ENCODE measurements around the gene LIFR. TPM values are rescaled to one million over a fixed set of nuclear protein-coding genes. Genes with fewer than 3 reads are reported as not detected.

Gene LIFR
- total and polyA plus RNA-seq, 2 of the 4 experiments (the other 2 are of a cell fraction), result 1.9 to 10.4 TPM

- H2BK120ac ChIP-seq (ENCODE audit: low read depth, low read length), result peak overlapping the region; percentile 89; the same call in 1 of the 2 replicates
- H3K9me1 ChIP-seq (ENCODE audit: insufficient read depth, low read length), result peaks cover 42% of the 10 kb centered on the region
- H4K91ac ChIP-seq (ENCODE audit: insufficient read depth, low read depth, low read length), result no peak overlapping the region
- no peak overlapping the region for H2BK5ac ChIP-seq (ENCODE audit: low read depth, low read length, poor library complexity, severe bottlenecking)
- H4K20me1 ChIP-seq (ENCODE audit: insufficient read depth, low read length), result peaks cover 5% of the 10 kb centered on the region
- no peak overlapping the region for H3K4me2 ChIP-seq (ENCODE audit: low read depth, low read length)
- peak overlapping the region; percentile 75 for H3K4ac ChIP-seq (ENCODE audit: low read depth, low read length)
- peak overlapping the region; percentile 37 for H3K14ac ChIP-seq (replicated peaks; ENCODE audit: low read depth, low read length)
- no TSS peak for BruUV-seq (replicated peaks)
- peak overlapping the region; percentile 93 for H2BK15ac ChIP-seq (ENCODE audit: low read depth, low read length)
- no peak overlapping the region for H3K27ac ChIP-seq (ENCODE audit: insufficient read depth, low read length)
- peaks cover 49% of the 10 kb centered on the region for H3K4me1 ChIP-seq (ENCODE audit: control insufficient read depth, insufficient read depth, low read length)
- ChIA-PET CTCF (interaction anchor here (0.9 to 2.6 kb wide), 2 partner anchors 12 to 23 kb away, joined by 3 to 14 read pairs; no protein-coding TSS in a partner anchor), POLR2A (ENCODE audit: unreplicated experiment) (no interaction called here)
- H3K9me3 ChIP-seq (ENCODE audit: control insufficient read depth, insufficient read depth, low read length), result no peaks in the 10 kb centered on the region
- H2AFZ ChIP-seq (replicated peaks; ENCODE audit: low read length, poor library complexity), result no peak overlapping the region
- peak overlapping the region; percentile 69 for H2BK20ac ChIP-seq (ENCODE audit: low read depth, low read length)
- no peaks in the 10 kb centered on the region for H3K36me3 ChIP-seq (ENCODE audit: control insufficient read depth, insufficient read depth, low read length)
- H4K5ac ChIP-seq (ENCODE audit: low read depth, low read length), result no peak overlapping the region
- no CpG with 5 or more reads among the region's 2 CpGs for WGBS, 2 experiments (ENCODE audit: extremely low coverage in 2 of 2, insufficient read length in 1 of 2)
- peak; percentile 44 for DNase-seq
- no peak overlapping the region for H2AK9ac ChIP-seq (replicated peaks; ENCODE audit: low read depth, low read length, poor library complexity)
- no peak overlapping the region for H3K9ac ChIP-seq (ENCODE audit: low read depth, low read length)
- intact Hi-C loops (cut with micrococcal nuclease), result loop anchor here (5.0 kb wide), 1 partner anchor 87 kb away; no protein-coding TSS in a partner anchor
- H3K56ac ChIP-seq (ENCODE audit: extremely low read depth, insufficient read depth, low read length), result no peak overlapping the region
- H3K23ac ChIP-seq (ENCODE audit: low read depth, low read length), result peak overlapping the region; percentile 21; the same call in 1 of the 2 replicates
- H3K27me3 ChIP-seq (ENCODE audit: control insufficient read depth, insufficient read depth, low read length), result no peaks in the 10 kb centered on the region
- H3K18ac ChIP-seq (ENCODE audit: low read depth, low read length), result no peak overlapping the region
- H2AK5ac ChIP-seq (ENCODE audit: low read depth, low read length), result peak overlapping the region; percentile 79; the same call in 1 of the 2 replicates
- H4K8ac ChIP-seq (ENCODE audit: low read depth in 2 of 2, low read length in 2 of 2), result peak overlapping the region in 1 of 2 experiments; percentile 27; a peak in 1 of 4 replicates
- H3K4me3 ChIP-seq (ENCODE audit: insufficient read depth, low read depth, low read length), result no peak overlapping the region
- TF ChIP-seq MAFK (IDR thresholded peaks at IDR 0.05; ENCODE audit: low read depth, low read length) (no peak), NFE2L2 (IDR thresholded peaks at IDR 0.05; ENCODE audit: low read depth, low read length) (no peak), MAZ (IDR thresholded peaks at IDR 0.05; ENCODE audit: borderline replicate concordance, low read depth, low read length) (peak; percentile 52; the same call in 1 of the 2 replicates)
- TF ChIP-seq, protein P1, sequence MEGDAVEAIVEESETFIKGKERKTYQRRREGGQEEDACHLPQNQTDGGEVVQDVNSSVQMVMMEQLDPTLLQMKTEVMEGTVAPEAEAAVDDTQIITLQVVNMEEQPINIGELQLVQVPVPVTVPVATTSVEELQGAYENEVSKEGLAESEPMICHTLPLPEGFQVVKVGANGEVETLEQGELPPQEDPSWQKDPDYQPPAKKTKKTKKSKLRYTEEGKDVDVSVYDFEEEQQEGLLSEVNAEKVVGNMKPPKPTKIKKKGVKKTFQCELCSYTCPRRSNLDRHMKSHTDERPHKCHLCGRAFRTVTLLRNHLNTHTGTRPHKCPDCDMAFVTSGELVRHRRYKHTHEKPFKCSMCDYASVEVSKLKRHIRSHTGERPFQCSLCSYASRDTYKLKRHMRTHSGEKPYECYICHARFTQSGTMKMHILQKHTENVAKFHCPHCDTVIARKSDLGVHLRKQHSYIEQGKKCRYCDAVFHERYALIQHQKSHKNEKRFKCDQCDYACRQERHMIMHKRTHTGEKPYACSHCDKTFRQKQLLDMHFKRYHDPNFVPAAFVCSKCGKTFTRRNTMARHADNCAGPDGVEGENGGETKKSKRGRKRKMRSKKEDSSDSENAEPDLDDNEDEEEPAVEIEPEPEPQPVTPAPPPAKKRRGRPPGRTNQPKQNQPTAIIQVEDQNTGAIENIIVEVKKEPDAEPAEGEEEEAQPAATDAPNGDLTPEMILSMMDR (conservative IDR thresholded peaks at IDR 0.05; ENCODE audit: low read depth, low read length), result no peak
- TF ChIP-seq, protein P2, sequence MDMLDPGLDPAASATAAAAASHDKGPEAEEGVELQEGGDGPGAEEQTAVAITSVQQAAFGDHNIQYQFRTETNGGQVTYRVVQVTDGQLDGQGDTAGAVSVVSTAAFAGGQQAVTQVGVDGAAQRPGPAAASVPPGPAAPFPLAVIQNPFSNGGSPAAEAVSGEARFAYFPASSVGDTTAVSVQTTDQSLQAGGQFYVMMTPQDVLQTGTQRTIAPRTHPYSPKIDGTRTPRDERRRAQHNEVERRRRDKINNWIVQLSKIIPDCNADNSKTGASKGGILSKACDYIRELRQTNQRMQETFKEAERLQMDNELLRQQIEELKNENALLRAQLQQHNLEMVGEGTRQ (IDR thresholded peaks at IDR 0.05; ENCODE audit: low read depth, low read length), result no peak
- H3K79me1 ChIP-seq (ENCODE audit: low read depth in 1 of 2, low read length in 2 of 2), result peaks cover 0 to 8% of the 10 kb centered on the region in 2 experiments; a peak in 1 of 4 replicates
- ATAC-seq (ENCODE audit: low read depth), result no peak
- in situ Hi-C loops (cut with MboI; ENCODE audit: low sequenced_read_pairs), result no loop called here
- dilution Hi-C loops (cut with HindIII; ENCODE audit: low sequenced_read_pairs, unreplicated experiment), result no loop called here
Observed at GRCh38 chr5:38465061-38465460, 91.4 kb downstream of the LIFR start.
